CD8-positive, alpha-beta memory T cell (primary cell): ENCODE data around the gene GPD1L. TPM values are rescaled to one million over a fixed set of nuclear protein-coding genes. Genes with fewer than 3 reads are reported as not detected.

Source experiments
- CTCF ChIA-PET: fragments of 350-600 bp; sonication (Branson Sonifier 250); formaldehyde crosslinking; loops from one replicate; lab custom pipeline; 2021; ENCODE audit warnings: antibody characterized with exemption; lab: Charles Lee
- POLR2A ChIA-PET: fragments of 350-600 bp; sonication (Branson Sonifier 250); formaldehyde crosslinking; loops from one replicate; lab custom pipeline; 2021; ENCODE audit warnings: antibody characterized with exemption; lab: Charles Lee
- DNase-seq, 5 donors: peaks; one replicate each; pipeline versions ENCODE4 v3.0.0 to v3.0.0-alpha.2; 2020 to 2022; ENCODE audit warnings: mixed read lengths in 1 of 5
- H3K27ac ChIP-seq: one replicate; pipeline ENCODE4 v1.7.0; 2013; ENCODE audit warnings: low read depth, mild to moderate bottlenecking, low read length, moderate library complexity
- H3K27me3 ChIP-seq: 2 replicates; pipeline ENCODE4 v1.7.0; 2013; ENCODE audit warnings: low read length, mild to moderate bottlenecking; ENCODE audit not compliant: insufficient read depth, poor library complexity, severe bottlenecking
- H3K36me3 ChIP-seq: 2 replicates; pipeline ENCODE4 v1.7.0; 2013; ENCODE audit warnings: mild to moderate bottlenecking, low read length, moderate library complexity; ENCODE audit not compliant: insufficient read depth
- H3K4me1 ChIP-seq: 2 replicates; pipeline ENCODE4 v1.7.0; 2013; ENCODE audit warnings: mild to moderate bottlenecking, low read length, moderate library complexity; ENCODE audit not compliant: insufficient read depth
- H3K4me3 ChIP-seq: 2 replicates; pipeline ENCODE4 v1.7.0; 2013; ENCODE audit warnings: mild to moderate bottlenecking, low read length
- H3K9me3 ChIP-seq: 2 replicates; pipeline ENCODE4 v1.7.0; 2013; ENCODE audit warnings: mild to moderate bottlenecking, low read length
- H3K27ac Mint-ChIP-seq, 8 donors: one replicate each; pipeline ENCODE4 v1.8.0; 2020 to 2021; ENCODE audit warnings: mixed read lengths in 8 of 8, mild to moderate bottlenecking in 6 of 8, inconsistent platforms in 3 of 8, moderate library complexity in 3 of 8
- H3K27me3 Mint-ChIP-seq, 2 donors: one replicate each; pipeline ENCODE4 v1.8.0; 2020 to 2021; ENCODE audit warnings: mixed read lengths in 2 of 2, mild to moderate bottlenecking in 1 of 2, moderate library complexity in 1 of 2
- H3K36me3 Mint-ChIP-seq, 3 donors: one replicate each; pipeline ENCODE4 v1.8.0; 2020 to 2021; ENCODE audit warnings: mixed read lengths in 3 of 3, inconsistent platforms in 1 of 3, mild to moderate bottlenecking in 1 of 3
- H3K4me1 Mint-ChIP-seq, 3 donors: one replicate each; pipeline ENCODE4 v1.8.0; 2020 to 2021; ENCODE audit warnings: mixed read lengths in 3 of 3, inconsistent platforms in 1 of 3, mild to moderate bottlenecking in 1 of 3
- H3K4me3 Mint-ChIP-seq, 7 donors: one replicate each; pipeline ENCODE4 v1.8.0; 2020 to 2021; ENCODE audit warnings: mixed read lengths in 7 of 7, mild to moderate bottlenecking in 6 of 7, moderate library complexity in 4 of 7, inconsistent platforms in 2 of 7
- H3K9me3 Mint-ChIP-seq, 5 donors: one replicate each; pipeline ENCODE4 v1.8.0; 2020 to 2022; ENCODE audit warnings: mixed read lengths in 5 of 5, mild to moderate bottlenecking in 3 of 5, moderate library complexity in 2 of 5, inconsistent platforms in 1 of 5
- polyA plus RNA-seq: library from polyadenylated mRNA; unstranded; fragments of 300-500 nt; fragmentation: Illumina TruSeq; gene quantifications from one replicate; pipeline ENCODE4 v1.2.3, GENCODE V29; 2021
- total RNA-seq, 2 experiments: library from RNA; stranded (reverse); gene quantifications; one replicate each; pipeline ENCODE4 v1.2.3, GENCODE V29; 2021

Gene GPD1L
- total and polyA plus RNA-seq, 3 experiments from 2014 or later = 13.9 to 20.9 (median 16.1) TPM

DNA sequence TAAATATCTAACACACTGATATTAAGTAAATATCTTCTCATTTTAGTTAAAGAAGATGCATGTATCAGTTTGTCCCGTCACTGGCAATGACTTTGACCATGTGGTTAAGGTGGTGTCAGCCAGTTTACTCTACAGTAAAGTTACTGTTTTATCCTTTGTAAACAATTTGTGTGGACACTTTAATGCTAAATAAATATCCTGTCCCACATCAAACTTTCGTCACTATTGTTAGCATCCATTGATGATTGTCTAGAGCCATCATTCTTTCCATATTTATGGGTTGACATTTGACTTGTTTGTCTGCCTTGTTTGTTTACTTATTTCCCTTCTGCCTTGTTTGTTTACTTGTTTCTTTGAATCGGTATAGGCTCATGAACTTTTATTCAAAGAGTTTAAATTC, 11.0 kb upstream of the GPD1L start:
- Mint-ChIP-seq H3K4me3 (no peak overlapping the region), H3K9me3 (peaks cover 0 to 2% (median 0%) of the 10 kb centered on the region in 5 donors), H3K36me3 (peaks cover 0 to 12% (median 2%) of the 10 kb centered on the region in 3 donors), H3K4me1 (peaks cover 9 to 18% (median 12%) of the 10 kb centered on the region in 3 donors), H3K27me3 (peaks cover 15 to 19% of the 10 kb centered on the region in 2 donors), H3K27ac (no peak overlapping the region)
- no peak overlapping the region for H3K27ac ChIP-seq
- peaks cover 6% of the 10 kb centered on the region for H3K4me1 ChIP-seq
- H3K9me3 ChIP-seq = no peaks in the 10 kb centered on the region
- H3K4me3 ChIP-seq = no peak overlapping the region
- H3K36me3 ChIP-seq = no peaks in the 10 kb centered on the region
- ChIA-PET CTCF (no interaction called here), POLR2A (no interaction called here)
- H3K27me3 ChIP-seq = no peaks in the 10 kb centered on the region
- no peak for DNase-seq

DNA sequence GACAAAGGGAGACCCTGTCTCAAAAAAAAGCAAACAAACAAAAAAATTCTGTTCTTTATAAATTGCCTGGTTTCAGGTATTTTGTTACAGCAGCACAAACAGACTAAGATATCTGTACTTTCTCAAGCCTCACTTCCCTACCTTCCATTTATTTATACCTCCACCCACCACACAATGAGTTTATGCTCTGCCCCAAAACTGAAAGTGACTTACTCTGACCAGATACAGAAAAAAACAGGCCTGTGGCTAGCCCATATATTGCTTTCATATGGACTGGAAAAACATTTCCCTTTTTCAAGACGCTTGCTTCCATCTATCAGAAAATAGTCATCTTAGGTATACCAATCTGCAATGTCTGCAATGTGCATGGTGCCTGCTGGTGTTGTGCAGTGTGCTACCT, 8.7 kb upstream of the GPD1L start:
- Mint-ChIP-seq H3K9me3 (peaks cover 6 to 13% (median 8%) of the 10 kb centered on the region in 5 donors), H3K4me3 (no peak overlapping the region), H3K27me3 (peaks cover 11 to 14% of the 10 kb centered on the region in 2 donors), H3K36me3 (peaks cover 0 to 23% (median 4%) of the 10 kb centered on the region in 3 donors), H3K27ac (no peak overlapping the region), H3K4me1 (peaks cover 0 to 3% (median 1%) of the 10 kb centered on the region in 3 donors)
- DNase-seq = no peak
- H3K4me3 ChIP-seq = no peak overlapping the region
- H3K27me3 ChIP-seq = no peaks in the 10 kb centered on the region
- POLR2A ChIA-PET = no interaction called here
- peaks cover 5% of the 10 kb centered on the region for H3K9me3 ChIP-seq
- H3K36me3 ChIP-seq = no peaks in the 10 kb centered on the region
- H3K27ac ChIP-seq = no peak overlapping the region
- H3K4me1 ChIP-seq = no peaks in the 10 kb centered on the region
- CTCF ChIA-PET = no interaction called here

DNA sequence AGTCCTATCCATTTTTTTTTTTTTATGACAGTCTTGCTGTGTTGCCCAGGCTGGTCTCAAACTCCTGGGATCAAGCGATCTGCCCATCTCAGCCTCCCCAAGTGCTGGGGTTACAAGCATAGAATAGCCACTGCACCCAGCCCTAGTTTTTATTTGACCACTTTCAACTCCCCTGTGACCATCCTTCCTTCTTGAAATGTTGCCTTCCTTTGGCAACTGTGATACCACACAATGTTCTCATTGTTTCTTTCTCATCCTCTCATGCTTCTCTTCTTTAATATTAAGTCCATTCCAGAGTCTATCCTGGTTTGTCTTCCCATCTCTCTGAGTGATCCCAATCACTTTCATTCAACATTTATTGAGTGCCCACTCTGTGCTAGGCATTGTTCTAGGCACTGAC, 7.9 kb upstream of the GPD1L start:
- POLR2A ChIA-PET = no interaction called here

DNA sequence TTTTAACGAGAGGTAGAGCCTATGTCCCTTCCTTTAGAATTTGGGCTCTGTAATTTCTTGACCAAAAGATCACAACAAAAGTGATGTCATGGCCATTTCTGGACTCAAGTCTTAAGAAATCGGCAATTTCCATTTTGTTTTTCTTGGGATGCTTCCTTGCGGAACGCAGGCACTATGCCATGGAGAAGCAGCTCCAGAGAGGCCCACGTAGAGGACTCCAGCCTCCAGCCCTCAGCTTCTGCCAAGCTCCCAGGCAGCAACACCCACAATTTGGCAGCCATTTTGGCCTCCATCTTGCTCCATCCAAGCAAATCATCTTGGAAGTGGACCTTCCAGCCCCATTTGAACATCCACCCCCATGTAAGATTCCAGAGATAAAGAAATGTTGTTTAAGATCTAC, 6.0 kb upstream of the GPD1L start:
- H3K27ac Mint-ChIP-seq = no peak overlapping the region
- H3K9me3 ChIP-seq = peaks cover 5% of the 10 kb centered on the region
- no peaks in the 10 kb centered on the region for H3K27me3 ChIP-seq
- H3K36me3 ChIP-seq = no peaks in the 10 kb centered on the region
- peak overlapping the region in 1 of 7 donors; percentile 22 for H3K4me3 Mint-ChIP-seq
- no peaks in the 10 kb centered on the region for H3K4me1 ChIP-seq
- peaks cover 6 to 13% (median 9%) of the 10 kb centered on the region in 5 donors for H3K9me3 Mint-ChIP-seq
- no peak overlapping the region for H3K4me3 ChIP-seq
- peaks cover 0 to 3% (median 0%) of the 10 kb centered on the region in 3 donors for H3K4me1 Mint-ChIP-seq
- DNase-seq = no peak
- peaks cover 0 to 6% of the 10 kb centered on the region in 2 donors for H3K27me3 Mint-ChIP-seq
- ChIA-PET CTCF (no interaction called here), POLR2A (no interaction called here)
- H3K36me3 Mint-ChIP-seq = peaks cover 0 to 23% (median 4%) of the 10 kb centered on the region in 3 donors
- H3K27ac ChIP-seq = no peak overlapping the region

More for the DNA sequence above, 7.9 kb upstream of the GPD1L start:
- CTCF ChIA-PET = no interaction called here
- peaks cover 0 to 3% (median 0%) of the 10 kb centered on the region in 3 donors for H3K4me1 Mint-ChIP-seq
- Histone ChIP-seq H3K36me3 (no peaks in the 10 kb centered on the region), H3K27me3 (no peaks in the 10 kb centered on the region), H3K4me3 (no peak overlapping the region), H3K9me3 (peaks cover 5% of the 10 kb centered on the region), H3K27ac (no peak overlapping the region), H3K4me1 (no peaks in the 10 kb centered on the region)
- peaks cover 6 to 8% of the 10 kb centered on the region in 2 donors for H3K27me3 Mint-ChIP-seq
- peaks cover 6 to 13% (median 9%) of the 10 kb centered on the region in 5 donors for H3K9me3 Mint-ChIP-seq
- H3K27ac Mint-ChIP-seq = no peak overlapping the region
- no peak for DNase-seq
- no peak overlapping the region for H3K4me3 Mint-ChIP-seq
- peaks cover 0 to 23% (median 4%) of the 10 kb centered on the region in 3 donors for H3K36me3 Mint-ChIP-seq

DNA sequence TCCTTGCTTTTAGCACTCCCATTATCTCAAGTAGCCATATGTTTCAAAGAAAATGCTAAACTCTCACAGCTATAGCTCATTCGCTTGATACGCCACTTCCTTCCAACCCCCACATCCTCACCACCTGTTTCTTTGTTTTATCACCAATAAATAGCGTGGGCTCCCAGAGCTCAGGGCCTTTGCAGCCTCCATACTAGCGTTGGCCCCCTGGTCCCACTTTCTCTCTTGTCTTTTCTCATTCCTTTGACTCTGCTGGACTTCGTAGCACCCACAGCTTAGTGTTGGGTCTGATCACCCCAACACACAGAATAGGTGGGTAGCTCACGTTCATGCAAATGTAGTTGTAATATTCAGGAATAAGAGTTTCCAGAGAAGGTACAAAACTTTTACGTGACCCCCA, 4.1 kb upstream of the GPD1L start:
- no peaks in the 10 kb centered on the region for H3K36me3 ChIP-seq
- H3K27me3 ChIP-seq = no peaks in the 10 kb centered on the region
- H3K4me1 Mint-ChIP-seq = peaks cover 4 to 12% (median 9%) of the 10 kb centered on the region in 3 donors
- no peak overlapping the region for H3K4me3 ChIP-seq
- no peak overlapping the region for H3K27ac ChIP-seq
- ChIA-PET CTCF (no interaction called here), POLR2A (no interaction called here)
- peaks cover 5% of the 10 kb centered on the region for H3K9me3 ChIP-seq
- no peak overlapping the region for H3K27ac Mint-ChIP-seq
- H3K4me1 ChIP-seq = peaks cover 11% of the 10 kb centered on the region
- H3K4me3 Mint-ChIP-seq = no peak overlapping the region
- no peak for DNase-seq
- no peaks in the 10 kb centered on the region for H3K27me3 Mint-ChIP-seq
- H3K36me3 Mint-ChIP-seq = peaks cover 2 to 23% (median 4%) of the 10 kb centered on the region in 3 donors
- peaks cover 6 to 13% (median 9%) of the 10 kb centered on the region in 5 donors for H3K9me3 Mint-ChIP-seq

DNA sequence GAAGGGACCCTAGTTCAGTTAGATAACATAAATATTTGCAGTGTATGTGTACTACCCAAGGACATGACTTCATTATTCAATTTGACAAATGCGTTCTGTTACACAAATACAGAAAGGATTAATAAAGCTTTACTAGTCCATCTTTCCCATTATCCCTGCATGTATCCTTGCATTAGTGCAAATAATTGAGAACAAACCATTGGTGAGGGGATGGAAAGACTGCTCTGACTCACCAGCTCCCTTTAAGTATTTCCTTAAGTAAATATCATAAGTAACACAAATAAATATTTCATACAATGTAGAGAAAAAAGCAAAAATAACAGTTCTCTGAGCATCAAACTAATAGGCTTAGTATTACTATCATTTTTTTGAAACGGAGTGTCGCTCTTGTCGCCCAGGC, 1.9 kb upstream of the GPD1L start:
- POLR2A ChIA-PET = no interaction called here
- H3K4me3 ChIP-seq = no peak overlapping the region

DNA sequence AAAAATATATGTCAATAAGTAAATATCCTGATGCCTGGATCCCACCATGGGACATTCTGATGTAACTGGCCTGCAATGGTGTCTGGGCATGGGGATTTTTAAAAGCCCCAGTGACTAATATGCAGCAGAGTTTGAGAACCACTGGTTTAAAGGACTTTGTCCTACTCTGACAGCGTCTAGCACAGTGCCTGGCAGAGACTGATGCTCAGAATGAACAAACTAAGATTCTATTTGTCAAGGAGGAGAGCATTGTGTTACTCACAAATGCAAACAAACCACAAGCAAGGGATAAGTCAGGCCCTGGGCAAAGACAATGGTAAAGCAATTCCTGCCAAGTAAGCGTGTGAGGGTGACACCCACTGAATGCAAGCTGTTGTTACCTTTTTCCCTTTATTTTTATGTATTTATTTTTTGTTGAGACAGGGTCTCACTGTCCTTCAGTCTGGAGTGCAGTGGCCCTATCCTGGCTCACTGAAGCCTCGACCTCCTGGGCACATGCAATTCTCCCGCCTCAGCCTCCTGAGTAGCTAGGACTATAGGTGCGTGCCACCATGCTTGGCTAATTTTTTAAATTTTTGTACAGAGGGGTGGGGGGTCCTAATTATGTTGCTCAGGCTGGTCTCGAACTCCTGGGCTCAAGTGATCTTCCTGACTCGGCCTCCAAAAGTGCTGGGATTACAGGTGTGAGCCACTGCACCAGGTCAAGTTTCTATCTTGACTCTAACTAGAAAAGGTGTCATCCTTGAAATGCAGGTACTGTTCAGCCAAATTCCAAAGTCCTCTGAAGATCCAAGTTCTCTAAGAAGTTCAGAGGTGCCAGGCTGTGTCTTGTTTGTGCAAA, 909 bp upstream of the GPD1L start:
- ChIA-PET CTCF (no interaction called here), POLR2A (interaction anchor here (0.6 to 1.7 kb wide), 2 partner anchors 9 to 242 kb away, joined by 6 read pairs; no protein-coding TSS in a partner anchor)
- Histone ChIP-seq H3K27me3 (no peaks in the 10 kb centered on the region), H3K36me3 (no peaks in the 10 kb centered on the region), H3K27ac (peak overlapping the region; percentile 29), H3K9me3 (peaks cover 5% of the 10 kb centered on the region), H3K4me1 (peaks cover 17% of the 10 kb centered on the region), H3K4me3 (peak overlapping the region; percentile 76)
- Mint-ChIP-seq H3K27ac (peak overlapping the region in 6 of 8 donors; percentile 26 to 65 (median 44)), H3K4me1 (peaks cover 22 to 37% (median 36%) of the 10 kb centered on the region in 3 donors), H3K27me3 (no peaks in the 10 kb centered on the region), H3K36me3 (peaks cover 3 to 19% (median 6%) of the 10 kb centered on the region in 3 donors), H3K9me3 (peaks cover 6 to 13% (median 9%) of the 10 kb centered on the region in 5 donors), H3K4me3 (peak overlapping the region; percentile 93 to 97 (median 96))
- DNase-seq = no peak

More for the DNA sequence above, 1.9 kb upstream of the GPD1L start:
- Mint-ChIP-seq H3K9me3 (peaks cover 6 to 13% (median 9%) of the 10 kb centered on the region in 5 donors), H3K36me3 (peaks cover 2 to 15% (median 6%) of the 10 kb centered on the region in 3 donors), H3K27me3 (no peaks in the 10 kb centered on the region), H3K4me1 (peaks cover 16 to 28% (median 26%) of the 10 kb centered on the region in 3 donors), H3K27ac (no peak overlapping the region), H3K4me3 (no peak overlapping the region)
- DNase-seq = no peak
- Histone ChIP-seq H3K27ac (no peak overlapping the region), H3K9me3 (peaks cover 5% of the 10 kb centered on the region), H3K36me3 (no peaks in the 10 kb centered on the region), H3K4me1 (peaks cover 17% of the 10 kb centered on the region), H3K27me3 (no peaks in the 10 kb centered on the region)
- CTCF ChIA-PET = interaction anchor here (1.2 kb wide), 1 partner anchor 12 kb away, joined by 4 read pairs; no protein-coding TSS in a partner anchor

DNA sequence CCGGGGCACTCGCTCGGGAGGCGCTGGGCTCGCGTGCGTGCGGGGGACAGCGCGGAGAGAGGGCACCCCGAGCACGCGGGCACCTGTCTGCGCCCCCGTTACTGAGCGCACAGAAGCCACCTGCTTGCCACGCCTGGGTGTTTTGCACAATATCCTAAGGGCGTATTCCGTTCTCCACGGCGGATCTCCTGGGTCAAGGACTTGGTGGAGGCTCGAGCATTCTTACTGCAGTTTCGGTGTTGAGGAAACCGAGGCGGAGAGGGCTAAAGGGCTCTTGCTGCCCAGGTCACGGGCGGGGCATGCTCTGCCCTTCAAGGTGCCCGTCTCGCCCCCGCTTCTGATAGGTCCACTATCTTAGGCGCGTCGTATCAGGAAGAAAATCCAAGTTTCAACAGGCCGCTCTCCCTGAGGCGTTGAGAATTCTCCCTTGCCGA, 526 bp downstream of the GPD1L start:
- peak overlapping the region; percentile 76 to 96 (median 90) for H3K27ac Mint-ChIP-seq
- Histone ChIP-seq H3K27me3 (no peaks in the 10 kb centered on the region), H3K9me3 (peaks cover 2% of the 10 kb centered on the region), H3K4me3 (peak overlapping the region; percentile 76), H3K4me1 (peaks cover 17% of the 10 kb centered on the region), H3K36me3 (no peaks in the 10 kb centered on the region), H3K27ac (peak overlapping the region; percentile 51)
- no peak for DNase-seq
- no peaks in the 10 kb centered on the region for H3K27me3 Mint-ChIP-seq
- ChIA-PET POLR2A (interaction anchor here (1.7 kb wide), 1 partner anchor 8 kb away, joined by 6 read pairs; no protein-coding TSS in a partner anchor), CTCF (no interaction called here)
- H3K9me3 Mint-ChIP-seq = peaks cover under 1 to 6% (median 5%) of the 10 kb centered on the region in 5 donors
- peak overlapping the region; percentile 93 to 97 (median 96) for H3K4me3 Mint-ChIP-seq
- peaks cover 1 to 10% (median 6%) of the 10 kb centered on the region in 3 donors for H3K36me3 Mint-ChIP-seq
- H3K4me1 Mint-ChIP-seq = peaks cover 33 to 49% (median 49%) of the 10 kb centered on the region in 3 donors
